Measurements from ENCODE around the gene NFATC1.
A peak's percentile ranks its signal among the peaks of the same experiment; 100 is the strongest.

NFATC1 gene

DNA sequence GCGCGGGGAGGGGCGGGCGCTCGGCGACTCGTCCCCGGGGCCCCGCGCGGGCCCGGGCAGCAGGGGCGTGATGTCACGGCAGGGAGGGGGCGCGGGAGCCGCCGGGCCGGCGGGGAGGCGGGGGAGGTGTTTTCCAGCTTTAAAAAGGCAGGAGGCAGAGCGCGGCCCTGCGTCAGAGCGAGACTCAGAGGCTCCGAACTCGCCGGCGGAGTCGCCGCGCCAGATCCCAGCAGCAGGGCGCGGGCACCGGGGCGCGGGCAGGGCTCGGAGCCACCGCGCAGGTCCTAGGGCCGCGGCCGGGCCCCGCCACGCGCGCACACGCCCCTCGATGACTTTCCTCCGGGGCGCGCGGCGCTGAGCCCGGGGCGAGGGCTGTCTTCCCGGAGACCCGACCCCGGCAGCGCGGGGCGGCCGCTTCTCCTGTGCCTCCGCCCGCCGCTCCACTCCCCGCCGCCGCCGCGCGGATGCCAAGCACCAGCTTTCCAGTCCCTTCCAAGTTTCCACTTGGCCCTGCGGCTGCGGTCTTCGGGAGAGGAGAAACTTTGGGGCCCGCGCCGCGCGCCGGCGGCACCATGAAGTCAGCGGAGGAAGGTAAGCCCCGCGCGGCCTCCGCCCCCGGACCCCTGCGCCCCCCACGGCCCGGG lies at the start of gene NFATC1:
Gene NFATC1 (plus strand): TSS at position 170 of the 644 bp plus-strand sequence. CDS start 295 bp downstream, at position 465.
- DNase-seq (ENCODE audit: low read depth in 2 of 2) = peak in 1 of 2 experiments; percentile 40

DNA sequence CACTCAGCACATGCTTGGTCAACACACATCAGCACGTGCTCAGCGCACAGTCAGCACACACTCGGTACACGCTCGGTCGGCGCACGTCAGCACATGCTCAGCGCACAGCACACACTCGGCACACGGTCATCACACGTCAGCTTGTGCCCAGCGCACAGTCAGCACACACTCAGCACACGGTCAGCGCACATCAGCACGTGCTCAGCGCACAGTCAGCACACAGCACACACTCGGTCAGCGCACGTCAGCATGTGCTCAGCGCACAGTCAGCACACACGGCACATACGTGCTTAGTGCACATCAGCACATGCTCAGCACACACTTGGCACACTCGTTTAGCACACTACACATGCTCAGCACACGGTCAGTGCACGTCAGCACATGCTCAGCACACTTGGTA lies 49.7 kb upstream of the NFATC1 start:
- DNase-seq (ENCODE audit: low read depth in 2 of 2) = no peak

DNA sequence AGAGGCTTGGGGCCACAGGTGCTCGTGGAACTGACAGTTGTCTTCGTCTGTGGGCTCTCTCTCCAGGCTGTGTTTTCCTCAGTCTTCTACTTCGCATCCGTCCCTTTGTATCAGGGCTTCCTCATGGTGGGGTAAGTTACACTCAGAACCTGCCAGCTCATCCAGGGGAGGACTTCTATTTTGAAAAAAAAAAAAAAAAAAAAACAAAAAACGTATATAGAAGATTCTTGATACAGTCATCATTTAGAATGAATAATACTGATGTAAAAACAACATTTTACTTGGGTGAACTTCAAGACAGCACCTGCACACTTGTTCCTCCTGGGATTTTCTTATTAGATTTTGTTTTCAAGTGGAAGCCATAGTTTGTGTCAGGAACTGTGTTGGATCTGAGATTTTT lies 47.7 kb upstream of the NFATC1 start:
- no peak for DNase-seq (ENCODE audit: low read depth in 2 of 2)

DNA sequence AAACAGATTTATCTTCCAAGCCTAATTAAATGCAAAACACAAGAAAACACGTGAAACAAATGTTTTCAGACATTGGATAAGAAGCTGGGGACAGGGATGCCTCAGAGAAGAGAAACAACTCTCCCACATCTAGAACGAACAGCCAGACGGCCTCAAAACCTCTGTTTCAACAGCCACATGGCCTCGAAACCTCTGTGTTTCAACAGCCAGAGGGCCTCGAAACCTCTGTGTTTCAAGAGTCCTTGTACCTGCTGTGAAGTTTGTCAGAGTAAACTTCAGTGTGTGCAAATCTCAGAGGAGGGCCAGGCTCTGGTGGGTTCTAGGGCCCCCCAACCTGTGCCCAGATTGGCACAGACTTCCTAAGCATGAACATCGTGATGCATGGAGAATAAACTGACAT lies 43.3 kb upstream of the NFATC1 start:
- no peak for DNase-seq (ENCODE audit: low read depth in 2 of 2)

- no peak for DNase-seq (ENCODE audit: low read depth in 2 of 2)
These were observed 42.5 kb upstream of the NFATC1 start for GRCh38 chr18:79353267-79353666.

DNA sequence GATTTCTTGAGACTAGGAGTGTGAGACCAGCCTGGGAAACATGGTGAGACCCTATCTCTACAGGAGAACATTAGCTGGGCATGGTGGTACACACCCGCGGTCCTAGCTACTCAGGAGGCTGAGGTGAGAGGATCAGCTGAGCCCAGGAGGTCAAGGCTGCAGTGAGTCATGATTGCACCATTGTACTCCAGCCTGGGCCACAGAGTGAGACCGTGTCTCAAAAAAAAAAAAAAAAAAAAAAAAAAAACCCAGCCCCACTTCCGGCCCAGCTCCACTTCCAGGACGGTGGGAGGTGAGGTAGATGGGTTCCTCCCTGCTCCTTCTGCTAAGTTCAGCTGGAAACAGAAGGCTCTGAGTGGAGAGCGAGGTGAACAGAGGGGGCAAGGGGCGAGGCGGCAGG lies 41.4 kb upstream of the NFATC1 start:
- no peak for DNase-seq (ENCODE audit: low read depth in 2 of 2)

DNA sequence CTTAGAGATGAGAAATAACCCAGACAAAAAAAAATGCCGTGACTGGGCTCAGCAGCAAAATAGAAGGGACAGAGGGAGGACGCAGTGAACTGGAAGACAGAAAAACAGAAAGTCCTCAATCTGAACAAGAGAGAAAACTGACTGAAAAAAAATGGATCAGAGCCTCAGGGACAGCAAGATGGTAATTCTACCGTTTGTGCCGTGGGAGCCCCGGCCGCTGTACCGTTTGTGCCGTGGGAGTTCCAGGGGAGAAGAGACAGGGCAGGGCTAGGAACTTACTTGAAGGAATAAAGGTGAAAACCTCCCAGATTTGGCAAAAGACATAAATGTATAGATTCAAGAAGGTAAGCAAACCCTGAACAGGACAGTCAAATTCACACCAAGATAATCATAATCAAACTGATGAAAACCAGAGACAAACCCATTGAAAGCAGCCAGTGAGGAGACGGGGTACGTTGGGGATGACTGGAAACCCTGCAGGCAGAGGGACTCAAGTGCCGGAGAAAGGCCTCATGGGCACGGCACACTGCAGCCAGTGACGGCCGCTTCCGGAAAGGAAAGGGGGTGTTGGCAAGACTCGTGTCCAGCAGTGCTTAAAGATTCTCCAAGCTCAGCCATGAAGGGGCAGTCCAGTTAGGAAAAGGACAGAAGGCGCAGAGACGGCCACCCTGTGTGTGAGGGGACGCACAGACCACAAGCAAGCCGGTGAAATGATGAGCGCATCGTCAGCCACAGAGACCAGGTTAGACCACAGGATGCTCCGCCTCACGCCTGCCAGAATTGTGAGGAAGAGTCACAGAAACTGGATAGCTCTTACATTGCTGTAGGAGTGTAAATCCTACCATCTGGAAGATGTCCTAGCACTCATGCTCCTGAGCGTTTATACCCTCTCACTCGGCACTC lies 40.0 kb upstream of the NFATC1 start:
- no peak for DNase-seq (ENCODE audit: low read depth in 2 of 2)

GRCh38 chr18:79356435-79356834 lies 39.3 kb upstream of the NFATC1 start:
- DNase-seq (ENCODE audit: low read depth in 2 of 2) = no peak

DNA sequence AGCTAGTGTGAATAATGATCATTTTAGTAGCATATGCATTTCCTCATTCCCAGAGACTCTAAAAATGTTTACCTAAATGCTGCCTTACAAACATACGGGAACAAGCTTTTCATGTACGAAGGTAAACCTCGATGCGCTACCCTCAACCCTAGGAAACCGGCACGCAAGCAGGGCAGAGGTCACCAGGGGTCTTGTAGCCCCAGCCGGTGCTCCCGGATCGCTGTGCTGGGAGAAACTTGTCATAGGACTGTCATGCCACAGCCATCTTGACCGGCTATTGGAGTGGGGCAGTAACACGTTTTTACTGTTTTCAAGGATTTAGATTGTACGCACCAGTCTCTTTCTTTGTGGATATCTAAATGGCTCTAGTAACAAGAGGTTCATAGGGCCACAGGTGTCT lies 34.8 kb upstream of the NFATC1 start:
- no peak for DNase-seq (ENCODE audit: low read depth in 2 of 2)

DNA sequence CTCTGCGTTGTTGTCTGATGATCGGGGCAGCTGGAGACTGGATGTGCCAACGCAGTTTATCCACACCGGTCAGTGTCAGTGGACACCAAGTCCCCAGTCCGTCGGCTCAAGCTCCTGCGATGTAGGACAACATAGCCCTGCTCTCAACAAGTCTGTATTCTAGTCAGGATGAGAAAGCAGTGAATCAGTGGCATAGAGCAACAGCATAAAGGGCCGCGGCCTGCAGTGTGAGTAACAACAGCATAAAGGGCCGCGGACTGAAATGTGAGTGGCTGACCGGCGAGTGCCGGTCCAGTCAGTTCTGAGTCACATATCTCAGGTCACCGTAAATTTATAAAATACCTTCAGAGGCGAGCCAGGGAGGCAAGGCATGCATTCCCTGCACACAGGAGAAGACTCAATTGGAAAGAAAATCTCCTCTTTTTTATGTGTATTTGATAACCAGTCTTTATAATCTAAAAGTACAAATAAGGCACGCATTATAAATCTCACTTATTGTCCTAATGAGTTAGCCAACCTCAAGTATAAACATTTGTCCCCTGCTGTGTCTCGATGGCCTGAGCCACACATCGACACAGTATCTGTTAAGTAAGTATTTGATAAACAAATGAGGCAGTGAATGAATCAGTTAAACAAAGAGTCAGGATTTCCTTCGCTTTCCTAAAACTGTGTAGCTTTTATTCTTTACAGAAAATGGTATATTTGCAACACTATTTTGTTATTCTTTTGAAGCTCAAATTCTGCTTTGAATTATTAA lies 33.8 kb upstream of the NFATC1 start:
- no peak for DNase-seq (ENCODE audit: low read depth in 2 of 2)

DNA sequence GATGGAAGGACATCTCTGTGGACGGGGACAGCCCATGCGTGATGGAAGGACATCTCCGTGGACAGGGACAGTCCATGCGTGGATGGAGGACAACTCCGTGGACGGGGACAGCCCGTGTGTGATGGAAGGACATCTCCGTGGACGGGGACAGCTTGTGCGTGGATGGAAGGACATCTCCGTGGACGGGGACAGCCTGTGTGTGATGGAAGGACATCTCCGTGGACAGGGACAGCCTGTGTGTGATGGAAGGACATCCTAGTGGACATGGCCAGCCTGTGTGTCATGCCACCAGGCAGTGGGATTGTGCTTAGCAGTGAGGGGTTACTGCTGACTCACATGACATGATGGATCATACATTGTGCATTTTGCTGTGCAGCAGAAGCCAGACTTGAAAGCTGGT lies 30.0 kb upstream of the NFATC1 start:
- DNase-seq (ENCODE audit: low read depth in 2 of 2) = no peak

- peak; percentile 94 to 95 for DNase-seq (ENCODE audit: low read depth in 2 of 2)
These were observed 29.3 kb upstream of the NFATC1 start for GRCh38 chr18:79366177-79367094.

GRCh38 chr18:79367480-79367879 lies 28.2 kb upstream of the NFATC1 start:
- no peak for DNase-seq (ENCODE audit: low read depth in 2 of 2)

GRCh38 chr18:79367989-79368388 lies 27.7 kb upstream of the NFATC1 start:
- no peak for DNase-seq (ENCODE audit: low read depth in 2 of 2)

DNA sequence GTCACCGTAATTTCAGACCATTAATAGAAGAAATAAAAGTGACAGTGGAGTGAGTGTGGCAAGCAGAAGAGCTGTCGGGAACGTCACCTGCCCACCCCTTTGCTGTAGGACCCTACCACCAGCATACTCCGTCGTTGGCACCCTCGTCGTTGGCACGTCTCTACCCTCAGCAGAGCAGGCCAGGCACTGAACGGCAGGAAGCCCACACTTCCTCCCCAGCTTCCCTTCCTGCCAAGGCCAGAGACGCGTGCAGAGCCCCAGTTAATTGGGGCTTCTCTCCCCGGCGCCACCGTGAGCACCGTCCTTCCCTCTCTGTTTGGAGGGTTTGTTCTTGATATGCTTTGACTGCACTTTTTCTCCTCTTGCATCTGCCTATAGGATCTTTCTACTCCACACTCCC lies 27.0 kb upstream of the NFATC1 start:
- no peak for DNase-seq (ENCODE audit: low read depth in 2 of 2)

- DNase-seq (ENCODE audit: low read depth in 2 of 2) = no peak
These were observed 24.1 kb upstream of the NFATC1 start for GRCh38 chr18:79371561-79372121.

DNA sequence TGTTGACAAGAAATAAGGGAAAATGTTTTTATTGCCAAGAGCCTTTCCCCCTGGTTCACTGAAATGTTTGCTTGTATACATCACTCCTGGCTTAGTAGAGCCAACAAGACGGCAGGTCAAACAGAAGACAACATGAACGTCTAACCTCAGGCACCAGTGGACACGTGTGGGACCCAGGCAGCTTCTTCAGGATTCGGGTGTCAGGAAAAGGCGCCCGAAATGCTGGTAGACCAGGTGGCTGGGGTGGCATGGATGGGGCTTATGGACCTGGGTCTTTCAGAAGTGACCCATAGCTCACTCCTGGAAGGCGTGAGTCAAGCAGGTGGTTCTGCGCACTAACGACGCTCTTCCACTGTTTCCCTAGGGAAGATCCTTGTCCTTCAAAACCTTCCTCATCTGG lies 23.3 kb upstream of the NFATC1 start:
- no peak for DNase-seq (ENCODE audit: low read depth in 2 of 2)

GRCh38 chr18:79372991-79373390 lies 22.7 kb upstream of the NFATC1 start:
- no peak for DNase-seq (ENCODE audit: low read depth in 2 of 2)

DNA sequence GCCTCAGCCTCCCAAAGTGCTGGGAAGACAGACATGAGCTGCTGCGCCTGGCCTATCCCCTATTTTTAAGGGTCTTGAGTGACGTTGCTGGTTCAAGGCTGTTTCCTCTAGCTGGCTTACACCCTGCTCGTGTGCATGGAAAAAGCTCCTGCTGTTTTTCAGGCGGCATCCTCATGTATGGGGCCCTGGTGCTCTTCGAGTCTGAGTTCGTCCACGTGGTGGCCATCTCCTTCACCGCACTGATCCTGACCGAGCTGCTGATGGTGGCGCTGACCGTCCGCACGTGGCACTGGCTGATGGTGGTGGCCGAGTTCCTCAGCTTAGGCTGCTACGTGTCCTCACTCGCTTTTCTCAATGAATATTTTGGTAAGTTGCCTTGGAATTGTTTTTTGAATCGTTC lies 22.0 kb upstream of the NFATC1 start:
- DNase-seq (ENCODE audit: low read depth in 2 of 2) = no peak

- no peak for DNase-seq (ENCODE audit: low read depth in 2 of 2)
These were observed 21.1 kb upstream of the NFATC1 start for GRCh38 chr18:79374408-79375171.

Data from fibroblast of skin of left quadriceps (primary cell).